H1 (cell line): ENCODE data around the gene ANK2. TPM values are rescaled to one million over a fixed set of nuclear protein-coding genes. Genes with fewer than 3 reads are reported as not detected.

Experiments
- CHD7 ChIP-seq: fragments of 300-600 bp; sonication (generic); IDR thresholded peaks from 2 replicates; pipeline ENCODE4 v1.7.1; 2012; ENCODE audit warnings: low read length, moderate library complexity, mild to moderate bottlenecking, inconsistent platforms; ENCODE audit not compliant: insufficient replicate concordance
- GTF2F1 ChIP-seq: IDR thresholded peaks from 2 replicates; pipeline ENCODE4 v1.6.1; 2012; ENCODE audit warnings: low read depth, low read length, improper control_type of control experiment, borderline replicate concordance
- HDAC6 ChIP-seq: IDR thresholded peaks from one replicate; pipeline ENCODE4 v1.7.1; 2012; ENCODE audit warnings: low read depth, mild to moderate bottlenecking, inconsistent platforms, low read length, moderate library complexity
- RFX5 ChIP-seq: IDR thresholded peaks from 2 replicates; pipeline ENCODE4 v1.6.1; 2011; ENCODE audit warnings: low read depth, low read length, improper control_type of control experiment, borderline replicate concordance
- RNF2 ChIP-seq: fragments of 200-900, 300-1000 bp; sonication (generic); IDR thresholded peaks from 2 replicates; pipeline ENCODE4 v1.7.1; 2016; ENCODE audit warnings: borderline replicate concordance, low read depth, mild to moderate bottlenecking, antibody characterized with exemption, low read length; ENCODE audit not compliant: poor library complexity, severe bottlenecking; ENCODE audit errors: missing control alignments
- RXRA ChIP-seq: IDR thresholded peaks from 2 replicates; pipeline ENCODE4 v1.6.1; 2011; ENCODE audit warnings: low read depth, mild to moderate bottlenecking, low read length, moderate library complexity; ENCODE audit not compliant: insufficient read depth
- SAP30 ChIP-seq: fragments of 300-600 bp; sonication (generic); IDR thresholded peaks from 2 replicates; pipeline ENCODE4 v1.7.1; 2012; ENCODE audit warnings: low read length, moderate library complexity, mild to moderate bottlenecking, inconsistent platforms; ENCODE audit not compliant: insufficient read depth, insufficient replicate concordance
- polyA plus RNA-seq, 7 experiments: library from polyadenylated mRNA; depleted of rRNA in 3 of 7; stranded (reverse) in 5 of 7; unstranded in 2 of 7; fragments of >200 nt in 5 of 7; fragments of 200-250 nt in 2 of 7; gene quantifications; 1 replicate in 5 of 7; 2 replicates in 1 of 7; 4 replicates in 1 of 7; pipeline versions ENCODE4 v1.2.1 to v1.2.3, GENCODE V29; 2011 to 2013; ENCODE audit warnings: missing spikeins in 2 of 7, mixed read lengths in 2 of 7
- total RNA-seq: library from RNA; stranded (reverse); fragmentation: NEBNext Ultra II Directional; extraction: Animal tissue kit (Norgen Biotek cat#: 25700); gene quantifications from 2 replicates; pipeline ENCODE4 v1.2.1, GENCODE V29; 2021

ANK2 gene
- total and polyA plus RNA-seq, 2 of the 8 experiments (the other 6 are each of a cell fraction or from before 2014, with no cell fraction given): 14.2 to 35.1 TPM

GRCh38 chr4:113007151-113007550 is 42.3 kb upstream of the ANK2 start (continued):
- TF ChIP-seq CHD7 (no peak), GTF2F1 (no peak), HDAC6 (no peak), RFX5 (no peak), SAP30 (no peak), RXRA (no peak), RNF2 (no peak)
- TF ChIP-seq, all 59 proteins: peak for 0
